DMS153 treated with DMSO at 0.1 percent for 48 hours (cell line): ENCODE results near the gene STARD9.
"Not testable (repeated sequence)": the region's sequence is repeated elsewhere in the genome, so short reads cannot be mapped to it uniquely, and the experiment has no call there.

ENCODE experiments used
- DNase-seq: peaks from one replicate; lab custom pipeline; 2025; ENCODE audit not compliant: unreplicated experiment; lab: John Stamatoyannopoulos, UW

STARD9 gene

DNA sequence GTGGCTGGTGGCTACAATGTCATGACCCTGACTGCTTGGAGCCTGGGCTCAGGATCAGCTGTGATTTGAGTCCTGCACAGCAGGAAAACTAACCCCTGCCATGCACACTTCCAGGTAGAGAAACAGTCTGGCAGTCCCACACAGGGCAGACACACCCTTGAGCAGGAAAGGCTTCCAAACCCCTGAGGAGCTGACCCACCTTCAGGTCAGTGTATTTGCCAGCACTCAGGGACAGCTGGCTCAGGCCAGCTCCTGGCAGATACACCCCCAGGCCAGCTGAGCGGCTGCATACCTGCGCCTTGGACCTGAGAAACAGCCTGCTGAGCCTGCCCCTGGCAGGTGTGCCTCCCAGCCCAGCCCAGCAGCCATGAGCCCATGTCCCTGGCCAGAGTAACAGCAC is 183.7 kb downstream of the STARD9 start:
- no peak for DNase-seq

DNA sequence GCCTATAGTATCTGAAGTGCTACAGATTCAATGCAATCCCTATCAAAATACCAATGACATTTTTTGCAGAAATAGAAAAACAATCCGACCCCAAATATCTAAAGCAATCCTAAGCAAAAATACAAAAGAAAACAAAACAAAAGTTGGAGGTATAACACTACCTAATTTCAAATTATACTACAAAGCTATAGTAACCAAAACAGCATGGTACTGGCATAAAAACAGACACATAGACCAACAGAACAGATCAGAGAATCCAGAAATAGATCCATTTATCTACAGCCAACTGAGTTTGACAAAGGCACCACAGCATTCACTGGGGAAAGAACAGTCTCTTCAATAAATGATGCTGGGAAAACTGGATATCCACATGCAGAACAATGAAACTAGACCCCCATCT is 185.4 kb downstream of the STARD9 start:
- no peak for DNase-seq

DNA sequence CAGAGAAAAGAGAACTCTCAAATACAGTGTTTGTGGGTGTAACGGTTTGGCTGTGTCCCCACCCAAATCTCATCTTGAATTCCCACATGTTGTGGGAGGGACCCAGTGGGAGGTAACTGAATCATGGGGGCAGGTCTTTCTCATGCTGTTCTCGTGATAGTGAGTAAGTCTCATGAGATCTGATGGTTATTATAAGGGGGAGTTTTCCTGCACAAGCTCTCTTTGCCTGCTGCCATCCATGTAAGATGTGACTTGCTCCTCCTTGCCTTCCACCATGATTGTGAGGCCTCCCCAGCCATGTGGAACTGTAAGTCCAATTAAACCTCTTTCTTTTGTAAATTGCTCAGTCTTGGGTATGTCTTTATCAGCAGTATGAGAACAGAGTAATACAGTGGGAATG is 186.4 kb downstream of the STARD9 start:
- not testable (repeated sequence) for DNase-seq

DNA sequence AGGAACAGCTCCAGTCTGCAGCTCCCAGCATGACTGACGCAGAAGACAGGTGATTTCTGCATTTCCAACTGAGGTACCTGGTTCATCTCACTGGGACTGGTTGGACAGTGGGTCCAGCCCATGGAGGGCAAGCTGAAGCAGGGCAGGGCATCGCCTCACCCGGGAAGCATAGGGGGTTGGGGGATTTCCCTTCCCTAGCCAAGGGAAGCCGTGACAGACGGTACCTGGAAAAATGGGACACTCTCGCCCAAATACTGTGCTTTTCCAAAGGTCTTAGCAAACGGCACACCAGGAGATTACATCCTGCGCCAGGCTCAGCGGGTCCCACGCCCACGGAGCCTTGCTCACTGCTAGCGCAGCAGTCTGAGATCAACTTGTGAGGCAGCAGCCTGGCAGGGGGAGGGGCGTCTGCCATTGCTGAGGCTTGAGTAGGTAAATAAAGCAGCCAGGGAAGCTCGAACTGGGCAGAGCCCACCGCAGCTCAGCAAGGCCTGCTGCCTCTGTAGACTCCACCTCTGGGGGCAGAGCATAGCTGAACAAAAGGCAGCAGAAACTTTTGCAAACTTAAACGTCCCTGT is 188.8 kb downstream of the STARD9 start:
- DNase-seq, result not testable (repeated sequence)

DNA sequence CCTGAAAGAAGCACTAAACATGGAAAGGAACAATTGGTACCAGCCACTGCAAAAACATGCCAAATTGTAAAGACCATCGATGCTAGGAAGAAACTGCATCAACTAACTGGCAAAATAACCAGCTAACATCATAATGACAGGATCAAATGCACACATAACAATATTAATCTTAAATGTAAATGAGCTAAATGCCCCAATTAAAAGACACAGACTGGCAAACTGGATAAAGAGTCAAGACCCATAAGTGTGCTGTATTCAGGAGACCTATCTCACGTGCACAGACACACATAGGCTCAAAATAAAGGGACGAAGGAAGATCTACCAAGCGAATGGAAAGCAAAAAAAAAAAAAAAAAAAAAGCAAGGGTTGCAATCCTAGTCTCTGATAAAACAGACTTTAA is 190.7 kb downstream of the STARD9 start:
- not testable (repeated sequence) for DNase-seq
